Neuronal stem cell (in vitro differentiated cells): Measurements from ENCODE around the gene CAMK2A.

Experiments used
- DNase-seq: peaks from one replicate; pipeline ENCODE4 v3.0.0-alpha.2; 2013; ENCODE audit warnings: low spot score
- H2AFZ ChIP-seq: one replicate; pipeline ENCODE4 v1.6.1; 2013; ENCODE audit warnings: mild to moderate bottlenecking, low read length, inconsistent platforms
- H2AK5ac ChIP-seq: 2 replicates; pipeline ENCODE4 v1.6.1; 2013; ENCODE audit warnings: low read depth, mild to moderate bottlenecking, inconsistent platforms, low read length, moderate library complexity, mixed read lengths
- H2BK120ac ChIP-seq: 2 replicates; pipeline ENCODE4 v1.6.1; 2013; ENCODE audit warnings: low read depth, mild to moderate bottlenecking, inconsistent platforms, low read length, moderate library complexity, mixed read lengths
- H2BK12ac ChIP-seq: one replicate; pipeline ENCODE4 v1.6.1; 2013; ENCODE audit warnings: low read length, inconsistent platforms
- H2BK15ac ChIP-seq: 2 replicates; pipeline ENCODE4 v1.6.1; 2013; ENCODE audit warnings: mild to moderate bottlenecking, low read length, inconsistent platforms, mixed read lengths
- H2BK5ac ChIP-seq: one replicate; pipeline ENCODE4 v1.6.1; 2013; ENCODE audit warnings: inconsistent platforms, mild to moderate bottlenecking, low read length, moderate library complexity
- H3K14ac ChIP-seq: one replicate; pipeline ENCODE4 v1.6.1; 2013; ENCODE audit warnings: low read length, inconsistent platforms
- H3K18ac ChIP-seq: 2 replicates; pipeline ENCODE4 v1.6.1; 2013; ENCODE audit warnings: low read length, inconsistent platforms
- H3K23ac ChIP-seq: 2 replicates; pipeline ENCODE4 v1.6.1; 2013; ENCODE audit warnings: low read depth, mild to moderate bottlenecking, mixed read lengths, low read length, inconsistent platforms; ENCODE audit not compliant: poor library complexity
- H3K27ac ChIP-seq: replicated peaks from 3 replicates; pipeline ENCODE4 v1.5.1; 2013; ENCODE audit warnings: low read length, inconsistent platforms
- H3K27me3 ChIP-seq, 3 experiments: 2 replicates each; pipeline ENCODE4 v1.6.1; 2013; ENCODE audit warnings: low read length in 3 of 3, mild to moderate bottlenecking in 2 of 3, inconsistent platforms in 1 of 3, low read depth in 1 of 3, mixed read lengths in 1 of 3, moderate library complexity in 1 of 3; ENCODE audit not compliant: control insufficient read depth in 3 of 3, insufficient read depth in 3 of 3
- H3K36me3 ChIP-seq, 2 donors: replicated peaks in 1 of 2; 2 replicates each; pipeline ENCODE4 v1.6.1; 2013; ENCODE audit warnings: low read length in 2 of 2; ENCODE audit not compliant: control insufficient read depth in 2 of 2, insufficient read depth in 2 of 2
- H3K4ac ChIP-seq: 2 replicates; pipeline ENCODE4 v1.6.1; 2013; ENCODE audit warnings: inconsistent platforms, mild to moderate bottlenecking, low read length, moderate library complexity
- H3K4me1 ChIP-seq, 2 donors: 1 replicate in 1 of 2; 2 replicates in 1 of 2; pipeline ENCODE4 v1.6.1; 2013; ENCODE audit warnings: low read length in 2 of 2, low read depth in 1 of 2; ENCODE audit not compliant: control insufficient read depth in 2 of 2, insufficient read depth in 1 of 2
- H3K4me2 ChIP-seq: one replicate; pipeline ENCODE4 v1.6.1; 2013; ENCODE audit warnings: mild to moderate bottlenecking, low read length, inconsistent platforms; ENCODE audit not compliant: insufficient read depth, poor library complexity, severe bottlenecking
- H3K4me3 ChIP-seq, 2 donors: 2 replicates each; pipeline ENCODE4 v1.5.1; 2013; ENCODE audit warnings: low read length in 2 of 2, mild to moderate bottlenecking in 2 of 2, inconsistent platforms in 1 of 2, moderate library complexity in 1 of 2
- H3K79me1 ChIP-seq: one replicate; pipeline ENCODE4 v1.6.1; 2013; ENCODE audit warnings: low read depth, mild to moderate bottlenecking, inconsistent platforms, low read length, moderate library complexity
- H3K9ac ChIP-seq: one replicate; pipeline ENCODE4 v1.6.1; 2013; ENCODE audit warnings: mild to moderate bottlenecking, low read depth, low read length, inconsistent platforms; ENCODE audit not compliant: poor library complexity
- H3K9me3 ChIP-seq, 2 donors: replicated peaks in 1 of 2; 2 replicates each; pipeline versions ENCODE3 to v1.6.1; 2013; ENCODE audit warnings: low read length in 2 of 2, mild to moderate bottlenecking in 2 of 2, inconsistent platforms in 1 of 2, low read depth in 1 of 2, mixed read lengths in 1 of 2, moderate library complexity in 1 of 2; ENCODE audit not compliant: control insufficient read depth in 2 of 2, insufficient read depth in 1 of 2
- H4K8ac ChIP-seq: one replicate; pipeline ENCODE4 v1.6.1; 2013; ENCODE audit warnings: low read depth, mild to moderate bottlenecking, inconsistent platforms, low read length, moderate library complexity
- H4K91ac ChIP-seq: one replicate; pipeline ENCODE4 v1.6.1; 2013; ENCODE audit warnings: low read length, low read depth, mild to moderate bottlenecking, inconsistent platforms; ENCODE audit not compliant: poor library complexity
- WGBS, 2 donors: extraction: QIAGEN DNeasy Blood & Tissue Kit; methylation state at CpG; one replicate each; pipeline ENCODE4 v1.1.7; 2013; ENCODE audit warnings: missing lambda C conversion rate in 2 of 2, mixed read lengths in 1 of 2; ENCODE audit not compliant: insufficient read length in 2 of 2, insufficient replicate concordance in 1 of 2; ENCODE audit errors: extremely low coverage in 2 of 2; 5-methylcytosine and 5-hydroxymethylcytosine counted together

The CAMK2A gene

DNA sequence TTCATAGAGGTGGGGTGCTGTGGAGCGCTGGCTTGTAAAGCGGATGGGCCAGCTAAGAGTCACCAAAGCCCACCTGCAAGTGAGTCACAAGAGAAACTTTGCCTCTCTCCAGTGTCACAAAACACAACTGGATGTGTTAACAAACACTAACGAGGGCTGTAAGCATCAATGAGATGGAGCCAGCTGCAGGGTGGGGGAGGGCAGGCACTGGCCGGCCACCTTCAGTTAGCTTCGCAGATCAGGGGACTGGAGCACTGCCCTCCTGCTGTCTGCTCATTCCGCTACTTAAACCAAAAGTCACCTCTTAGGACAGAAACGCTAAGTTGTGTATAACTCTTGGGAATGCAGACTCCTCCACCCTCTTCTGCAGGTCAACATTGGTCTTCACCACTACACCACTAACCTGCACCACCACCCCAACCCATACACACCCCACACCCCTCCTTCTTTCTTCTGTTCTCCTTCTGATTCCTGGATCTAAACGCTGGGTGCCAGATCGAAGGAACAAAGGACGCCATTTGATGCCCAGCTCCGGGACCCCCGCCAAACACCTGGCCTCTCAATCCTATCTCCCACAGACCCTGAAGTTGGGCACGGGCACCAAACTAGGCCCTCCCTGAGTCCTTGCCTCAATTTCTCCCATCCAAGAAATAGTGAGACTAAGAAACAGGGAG is 11.1 kb upstream of the CAMK2A start:
- no peak overlapping the region for H4K8ac ChIP-seq
- no peak overlapping the region for H2AK5ac ChIP-seq
- WGBS, 2 donors = no CpG with 5 or more reads among the region's 13 CpGs
- H3K18ac ChIP-seq = no peak overlapping the region
- no peak overlapping the region for H2BK12ac ChIP-seq
- no peak overlapping the region for H3K4me3 ChIP-seq
- DNase-seq = no peak
- no peak overlapping the region for H3K4me2 ChIP-seq
- no peak overlapping the region for H3K9ac ChIP-seq
- H3K27me3 ChIP-seq = no peaks in the 10 kb centered on the region
- no peak overlapping the region for H2AFZ ChIP-seq
- H3K9me3 ChIP-seq = no peaks in the 10 kb centered on the region
- H3K4me1 ChIP-seq = peaks cover 21 to 26% of the 10 kb centered on the region in 2 donors
- no peak overlapping the region for H3K27ac ChIP-seq
- H3K36me3 ChIP-seq = no peaks in the 10 kb centered on the region
- H3K23ac ChIP-seq = no peak overlapping the region
- no peak overlapping the region for H4K91ac ChIP-seq
- H3K14ac ChIP-seq = no peak overlapping the region
- no peaks in the 10 kb centered on the region for H3K79me1 ChIP-seq
- no peak overlapping the region for H2BK5ac ChIP-seq
- H2BK120ac ChIP-seq = no peak overlapping the region
- no peak overlapping the region for H2BK15ac ChIP-seq
- no peak overlapping the region for H3K4ac ChIP-seq

DNA sequence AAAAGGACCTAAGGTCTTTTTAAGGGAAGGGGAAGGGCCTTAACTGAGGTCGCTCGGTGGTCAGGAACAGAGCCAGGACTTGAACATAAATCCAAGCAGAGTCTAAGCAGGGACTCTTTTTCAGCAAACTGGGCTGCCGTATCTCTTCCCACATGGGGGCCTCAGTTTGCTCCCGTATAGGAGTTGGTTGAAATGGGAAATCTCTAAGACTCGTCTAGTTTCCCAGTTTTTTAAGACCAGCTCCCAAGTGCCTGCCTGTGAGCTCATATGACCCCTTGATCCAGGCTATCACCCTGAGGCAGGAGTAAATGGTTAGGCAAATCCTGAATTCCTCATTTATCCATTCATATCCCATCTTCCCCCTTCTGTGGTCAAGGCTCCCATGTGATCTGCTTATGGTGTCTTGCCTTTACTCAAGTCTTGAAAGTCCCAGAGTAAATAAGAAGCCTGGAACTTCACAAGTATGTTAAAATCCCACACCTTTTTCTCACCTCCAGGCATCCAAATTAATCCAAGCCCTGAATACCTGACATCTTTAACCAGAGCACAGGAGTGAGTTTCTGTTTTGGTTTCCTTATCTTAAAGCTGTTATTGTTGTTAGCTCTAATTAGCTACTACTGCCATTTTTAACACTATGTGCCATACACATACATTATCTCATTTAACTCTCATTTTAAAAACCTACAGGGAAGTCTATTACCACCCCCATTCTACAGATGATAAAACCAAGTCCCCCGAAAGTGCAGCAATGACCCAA is 10.2 kb upstream of the CAMK2A start:
- H3K4me1 ChIP-seq = peaks cover 17 to 21% of the 10 kb centered on the region in 2 donors
- H3K14ac ChIP-seq = no peak overlapping the region
- no peak overlapping the region for H2BK5ac ChIP-seq
- H3K9me3 ChIP-seq = no peaks in the 10 kb centered on the region
- H3K9ac ChIP-seq = no peak overlapping the region
- H2AFZ ChIP-seq = no peak overlapping the region
- no peaks in the 10 kb centered on the region for H3K36me3 ChIP-seq
- H4K8ac ChIP-seq = no peak overlapping the region
- H3K79me1 ChIP-seq = no peaks in the 10 kb centered on the region
- no peak overlapping the region for H2BK120ac ChIP-seq
- H4K91ac ChIP-seq = no peak overlapping the region
- DNase-seq = no peak
- H3K4me2 ChIP-seq = no peak overlapping the region
- no peak overlapping the region for H2BK15ac ChIP-seq
- no peak overlapping the region for H3K4me3 ChIP-seq
- H3K27me3 ChIP-seq = no peaks in the 10 kb centered on the region
- H3K27ac ChIP-seq = no peak overlapping the region
- no peak overlapping the region for H3K4ac ChIP-seq
- H2AK5ac ChIP-seq = no peak overlapping the region
- WGBS, 2 donors = no CpG with 5 or more reads among the region's 6 CpGs
- no peak overlapping the region for H3K18ac ChIP-seq
- no peak overlapping the region for H3K23ac ChIP-seq
- H2BK12ac ChIP-seq = no peak overlapping the region

DNA sequence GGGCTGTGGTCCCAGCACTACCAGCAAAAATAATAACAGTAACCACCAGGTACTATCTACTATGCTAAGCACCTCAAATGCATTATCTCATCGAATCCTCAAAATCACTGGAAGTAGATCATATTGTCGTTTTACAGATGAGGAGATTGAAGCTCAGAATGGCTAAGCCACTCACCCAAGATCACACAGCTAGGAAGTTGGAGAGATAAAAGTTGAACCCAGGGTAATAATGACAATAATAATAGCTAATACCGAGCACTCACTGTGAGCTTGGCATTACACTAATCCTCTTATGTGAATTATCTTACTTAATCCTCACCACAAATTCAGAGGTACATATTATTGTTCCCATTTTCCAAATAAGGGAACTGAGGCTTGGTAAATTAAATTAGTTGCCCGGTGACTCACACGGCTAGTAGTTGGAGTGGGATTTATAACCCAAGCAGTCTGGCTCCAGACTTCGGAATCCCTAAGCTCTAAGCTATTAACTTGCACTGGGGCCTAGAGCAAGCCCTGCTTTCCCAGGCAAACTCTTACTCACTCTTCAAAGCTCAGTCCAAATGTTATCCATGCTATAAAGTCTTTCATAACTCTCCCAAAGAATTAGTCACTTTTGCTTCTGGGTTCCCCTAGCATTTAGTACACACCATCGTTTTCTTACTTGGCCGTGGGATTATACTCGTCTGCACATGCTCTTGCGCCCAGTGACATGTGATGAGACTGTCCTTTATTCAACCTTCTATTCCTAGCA is 9.3 kb upstream of the CAMK2A start:
- Histone ChIP-seq H3K27ac (no peak overlapping the region), H2AFZ (no peak overlapping the region), H2BK15ac (no peak overlapping the region), H3K4me2 (no peak overlapping the region), H3K9me3 (no peaks in the 10 kb centered on the region), H3K4me1 (peaks cover 8 to 17% of the 10 kb centered on the region in 2 donors), H3K79me1 (no peaks in the 10 kb centered on the region), H3K14ac (no peak overlapping the region), H2BK120ac (no peak overlapping the region), H2BK5ac (no peak overlapping the region), H3K4ac (no peak overlapping the region), H3K23ac (no peak overlapping the region), H3K9ac (no peak overlapping the region), H3K36me3 (no peaks in the 10 kb centered on the region), H4K8ac (no peak overlapping the region), H2BK12ac (no peak overlapping the region), H2AK5ac (no peak overlapping the region), H3K4me3 (no peak overlapping the region), H3K18ac (no peak overlapping the region), H4K91ac (no peak overlapping the region), H3K27me3 (no peaks in the 10 kb centered on the region)
- no CpG with 5 or more reads among the region's 10 CpGs for WGBS, 2 donors
- no peak for DNase-seq
